SK-N-SH treated with all-trans-retinoic acid at 6 μM for 48 hours (cell line): ENCODE results near the gene RNF166.

ENCODE experiments used
- ARNTL ChIP-seq: fragments of 450-650 bp; formaldehyde crosslinking; IDR thresholded peaks from 2 replicates; pipeline ENCODE4 v1.5.0; 2020; ENCODE audit warnings: low read depth, mild to moderate bottlenecking, moderate library complexity, borderline replicate concordance
- CSDC2 ChIP-seq: fragments of 250-450 bp; sonication (Bioruptor Pico); IDR thresholded peaks from 2 replicates; pipeline ENCODE4 v1.5.0; 2020; ENCODE audit warnings: mild to moderate bottlenecking, moderate library complexity
- ISL1 ChIP-seq: fragments of 250-450 bp; sonication (Bioruptor Pico); IDR thresholded peaks from 2 replicates; pipeline ENCODE4 v2.1.2; 2022; ENCODE audit warnings: mild to moderate bottlenecking, moderate library complexity
- PPARA ChIP-seq: fragments of 250-450 bp; sonication (Bioruptor Pico); IDR thresholded peaks from 2 replicates; pipeline ENCODE4 v1.5.0; 2020; ENCODE audit warnings: mild to moderate bottlenecking, borderline replicate concordance
- RARB ChIP-seq: fragments of 250-450 bp; sonication (Bioruptor Pico); IDR thresholded peaks from 2 replicates; pipeline ENCODE4 v1.8.0; 2021; ENCODE audit warnings: mild to moderate bottlenecking, moderate library complexity
- SNAI2 ChIP-seq: fragments of 250-450 bp; sonication (Bioruptor Pico); IDR thresholded peaks from 2 replicates; pipeline ENCODE4 v1.5.0; 2020; ENCODE audit warnings: mild to moderate bottlenecking, moderate library complexity
- ZNF70 ChIP-seq: fragments of 450-650 bp; formaldehyde crosslinking; IDR thresholded peaks from 2 replicates; pipeline ENCODE4 v1.5.0; 2020; ENCODE audit warnings: mild to moderate bottlenecking, moderate library complexity
- ZNF8 ChIP-seq: fragments of 450-650 bp; formaldehyde crosslinking; IDR thresholded peaks from 2 replicates; pipeline ENCODE4 v1.5.0; 2020; ENCODE audit warnings: mild to moderate bottlenecking, moderate library complexity
- TF ChIP-seq, protein P1 (sequence below): fragments of 250-450 bp; sonication (Bioruptor Pico); IDR thresholded peaks from 2 replicates; pipeline ENCODE4 v1.5.1; 2021; ENCODE audit warnings: mild to moderate bottlenecking, moderate library complexity
- TF ChIP-seq, protein P2 (sequence below): fragments of 250-450 bp; sonication (Bioruptor Pico); IDR thresholded peaks from 2 replicates; pipeline ENCODE4 v1.8.0; 2021; ENCODE audit warnings: low read depth, mild to moderate bottlenecking, moderate library complexity, borderline replicate concordance
- TF ChIP-seq, protein P3 (sequence below): fragments of 250-450 bp; sonication (Bioruptor Pico); IDR thresholded peaks from 2 replicates; pipeline ENCODE4 v1.8.0; 2020; ENCODE audit warnings: mild to moderate bottlenecking, moderate library complexity, borderline replicate concordance
- TF ChIP-seq, protein P4 (sequence below): fragments of 250-450 bp; sonication (Bioruptor Pico); IDR thresholded peaks from 2 replicates; pipeline ENCODE4 v1.5.1; 2020; ENCODE audit warnings: low read depth, mild to moderate bottlenecking, moderate library complexity

DNA sequence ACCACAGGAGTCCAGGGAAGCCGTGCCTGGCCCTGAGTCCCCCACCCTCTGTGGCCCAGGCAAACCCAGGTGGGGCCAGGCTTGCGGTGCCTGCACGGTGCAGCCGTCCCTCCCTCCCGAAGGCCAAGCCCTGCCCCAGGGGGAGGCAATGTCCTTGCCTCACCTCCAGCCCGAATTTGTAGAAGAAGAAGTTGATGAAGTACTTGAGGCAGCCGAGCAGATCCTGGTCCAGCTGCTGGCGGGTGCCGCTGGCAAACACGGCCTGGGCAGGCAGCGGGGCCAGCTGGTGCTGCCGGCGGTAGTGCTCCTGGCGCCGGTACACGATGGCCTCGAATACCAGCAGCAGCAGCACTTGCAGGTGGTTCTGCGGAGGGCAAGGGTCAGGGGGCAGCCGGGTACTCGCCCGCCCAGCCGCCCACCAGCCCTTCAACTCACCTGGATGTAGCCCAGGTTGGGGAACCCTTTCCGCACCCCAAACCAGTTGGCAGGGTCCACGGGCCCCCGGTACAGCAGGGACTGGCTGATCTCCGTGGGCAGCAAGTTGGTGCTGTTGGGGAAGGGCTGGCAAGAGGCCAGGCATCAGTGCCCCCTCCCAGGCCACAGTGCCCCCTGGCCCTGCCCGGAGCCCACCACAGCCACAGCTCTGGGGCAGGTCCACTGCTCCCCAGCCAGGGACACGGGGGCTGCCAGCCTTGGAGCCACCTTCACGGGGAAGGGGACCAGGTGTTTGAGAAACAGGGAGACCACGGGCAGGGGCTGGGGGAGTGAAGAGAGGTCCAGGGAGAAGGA, 26.2 kb upstream of the RNF166 start:
- TF ChIP-seq CSDC2 (CRISPR knock-in tag) (no peak), RARB (CRISPR knock-in tag) (no peak), PPARA (CRISPR knock-in tag) (no peak), ARNTL (CRISPR knock-in tag) (no peak), ISL1 (CRISPR knock-in tag) (no peak), ZNF8 (no peak), SNAI2 (CRISPR knock-in tag) (no peak), ZNF70 (CRISPR knock-in tag) (no peak)
- TF ChIP-seq, protein P1, sequence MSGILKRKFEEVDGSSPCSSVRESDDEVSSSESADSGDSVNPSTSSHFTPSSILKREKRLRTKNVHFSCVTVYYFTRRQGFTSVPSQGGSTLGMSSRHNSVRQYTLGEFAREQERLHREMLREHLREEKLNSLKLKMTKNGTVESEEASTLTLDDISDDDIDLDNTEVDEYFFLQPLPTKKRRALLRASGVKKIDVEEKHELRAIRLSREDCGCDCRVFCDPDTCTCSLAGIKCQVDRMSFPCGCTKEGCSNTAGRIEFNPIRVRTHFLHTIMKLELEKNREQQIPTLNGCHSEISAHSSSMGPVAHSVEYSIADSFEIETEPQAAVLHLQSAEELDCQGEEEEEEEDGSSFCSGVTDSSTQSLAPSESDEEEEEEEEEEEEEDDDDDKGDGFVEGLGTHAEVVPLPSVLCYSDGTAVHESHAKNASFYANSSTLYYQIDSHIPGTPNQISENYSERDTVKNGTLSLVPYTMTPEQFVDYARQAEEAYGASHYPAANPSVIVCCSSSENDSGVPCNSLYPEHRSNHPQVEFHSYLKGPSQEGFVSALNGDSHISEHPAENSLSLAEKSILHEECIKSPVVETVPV: no peak
- TF ChIP-seq, protein P2, sequence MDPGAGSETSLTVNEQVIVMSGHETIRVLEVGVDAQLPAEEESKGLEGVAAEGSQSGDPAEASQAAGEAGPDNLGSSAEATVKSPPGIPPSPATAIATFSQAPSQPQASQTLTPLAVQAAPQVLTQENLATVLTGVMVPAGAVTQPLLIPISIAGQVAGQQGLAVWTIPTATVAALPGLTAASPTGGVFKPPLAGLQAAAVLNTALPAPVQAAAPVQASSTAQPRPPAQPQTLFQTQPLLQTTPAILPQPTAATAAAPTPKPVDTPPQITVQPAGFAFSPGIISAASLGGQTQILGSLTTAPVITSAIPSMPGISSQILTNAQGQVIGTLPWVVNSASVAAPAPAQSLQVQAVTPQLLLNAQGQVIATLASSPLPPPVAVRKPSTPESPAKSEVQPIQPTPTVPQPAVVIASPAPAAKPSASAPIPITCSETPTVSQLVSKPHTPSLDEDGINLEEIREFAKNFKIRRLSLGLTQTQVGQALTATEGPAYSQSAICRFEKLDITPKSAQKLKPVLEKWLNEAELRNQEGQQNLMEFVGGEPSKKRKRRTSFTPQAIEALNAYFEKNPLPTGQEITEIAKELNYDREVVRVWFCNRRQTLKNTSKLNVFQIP: no peak
- TF ChIP-seq, protein P3, sequence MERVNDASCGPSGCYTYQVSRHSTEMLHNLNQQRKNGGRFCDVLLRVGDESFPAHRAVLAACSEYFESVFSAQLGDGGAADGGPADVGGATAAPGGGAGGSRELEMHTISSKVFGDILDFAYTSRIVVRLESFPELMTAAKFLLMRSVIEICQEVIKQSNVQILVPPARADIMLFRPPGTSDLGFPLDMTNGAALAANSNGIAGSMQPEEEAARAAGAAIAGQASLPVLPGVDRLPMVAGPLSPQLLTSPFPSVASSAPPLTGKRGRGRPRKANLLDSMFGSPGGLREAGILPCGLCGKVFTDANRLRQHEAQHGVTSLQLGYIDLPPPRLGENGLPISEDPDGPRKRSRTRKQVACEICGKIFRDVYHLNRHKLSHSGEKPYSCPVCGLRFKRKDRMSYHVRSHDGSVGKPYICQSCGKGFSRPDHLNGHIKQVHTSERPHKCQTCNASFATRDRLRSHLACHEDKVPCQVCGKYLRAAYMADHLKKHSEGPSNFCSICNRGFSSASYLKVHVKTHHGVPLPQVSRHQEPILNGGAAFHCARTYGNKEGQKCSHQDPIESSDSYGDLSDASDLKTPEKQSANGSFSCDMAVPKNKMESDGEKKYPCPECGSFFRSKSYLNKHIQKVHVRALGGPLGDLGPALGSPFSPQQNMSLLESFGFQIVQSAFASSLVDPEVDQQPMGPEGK (CRISPR knock-in tag): no peak
- TF ChIP-seq, protein P4, sequence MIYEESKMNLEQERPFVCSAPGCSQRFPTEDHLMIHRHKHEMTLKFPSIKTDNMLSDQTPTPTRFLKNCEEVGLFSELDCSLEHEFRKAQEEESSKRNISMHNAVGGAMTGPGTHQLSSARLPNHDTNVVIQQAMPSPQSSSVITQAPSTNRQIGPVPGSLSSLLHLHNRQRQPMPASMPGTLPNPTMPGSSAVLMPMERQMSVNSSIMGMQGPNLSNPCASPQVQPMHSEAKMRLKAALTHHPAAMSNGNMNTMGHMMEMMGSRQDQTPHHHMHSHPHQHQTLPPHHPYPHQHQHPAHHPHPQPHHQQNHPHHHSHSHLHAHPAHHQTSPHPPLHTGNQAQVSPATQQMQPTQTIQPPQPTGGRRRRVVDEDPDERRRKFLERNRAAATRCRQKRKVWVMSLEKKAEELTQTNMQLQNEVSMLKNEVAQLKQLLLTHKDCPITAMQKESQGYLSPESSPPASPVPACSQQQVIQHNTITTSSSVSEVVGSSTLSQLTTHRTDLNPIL: no peak
